ENCODE data around the gene VPS13C. TPM values are rescaled to one million over a fixed set of nuclear protein-coding genes. Genes with fewer than 3 reads are reported as not detected.

Gene VPS13C
- total and polyA plus RNA-seq, 2 experiments from 2014 or later = 10.2 to 20.5 TPM

DNA sequence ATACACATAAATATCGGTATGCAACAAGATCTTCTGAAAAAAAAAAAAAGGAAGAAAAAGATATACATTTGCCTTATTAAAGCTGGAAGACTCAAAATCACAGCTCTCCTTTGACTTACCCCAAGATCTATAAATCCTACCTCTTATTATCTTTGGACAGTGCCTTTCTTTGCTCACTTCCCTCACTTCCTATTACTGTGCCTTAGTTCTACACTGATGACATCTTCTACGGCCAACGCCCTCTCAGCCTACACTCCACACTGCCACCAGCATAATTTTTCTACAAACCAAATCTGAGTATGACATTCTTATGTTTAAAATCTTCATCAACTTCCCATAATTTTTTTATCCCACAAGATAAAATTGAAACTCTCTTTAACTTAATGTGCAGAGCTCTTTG lies 137.1 kb downstream of the VPS13C start (continued):
- TF ChIP-seq, protein P1, sequence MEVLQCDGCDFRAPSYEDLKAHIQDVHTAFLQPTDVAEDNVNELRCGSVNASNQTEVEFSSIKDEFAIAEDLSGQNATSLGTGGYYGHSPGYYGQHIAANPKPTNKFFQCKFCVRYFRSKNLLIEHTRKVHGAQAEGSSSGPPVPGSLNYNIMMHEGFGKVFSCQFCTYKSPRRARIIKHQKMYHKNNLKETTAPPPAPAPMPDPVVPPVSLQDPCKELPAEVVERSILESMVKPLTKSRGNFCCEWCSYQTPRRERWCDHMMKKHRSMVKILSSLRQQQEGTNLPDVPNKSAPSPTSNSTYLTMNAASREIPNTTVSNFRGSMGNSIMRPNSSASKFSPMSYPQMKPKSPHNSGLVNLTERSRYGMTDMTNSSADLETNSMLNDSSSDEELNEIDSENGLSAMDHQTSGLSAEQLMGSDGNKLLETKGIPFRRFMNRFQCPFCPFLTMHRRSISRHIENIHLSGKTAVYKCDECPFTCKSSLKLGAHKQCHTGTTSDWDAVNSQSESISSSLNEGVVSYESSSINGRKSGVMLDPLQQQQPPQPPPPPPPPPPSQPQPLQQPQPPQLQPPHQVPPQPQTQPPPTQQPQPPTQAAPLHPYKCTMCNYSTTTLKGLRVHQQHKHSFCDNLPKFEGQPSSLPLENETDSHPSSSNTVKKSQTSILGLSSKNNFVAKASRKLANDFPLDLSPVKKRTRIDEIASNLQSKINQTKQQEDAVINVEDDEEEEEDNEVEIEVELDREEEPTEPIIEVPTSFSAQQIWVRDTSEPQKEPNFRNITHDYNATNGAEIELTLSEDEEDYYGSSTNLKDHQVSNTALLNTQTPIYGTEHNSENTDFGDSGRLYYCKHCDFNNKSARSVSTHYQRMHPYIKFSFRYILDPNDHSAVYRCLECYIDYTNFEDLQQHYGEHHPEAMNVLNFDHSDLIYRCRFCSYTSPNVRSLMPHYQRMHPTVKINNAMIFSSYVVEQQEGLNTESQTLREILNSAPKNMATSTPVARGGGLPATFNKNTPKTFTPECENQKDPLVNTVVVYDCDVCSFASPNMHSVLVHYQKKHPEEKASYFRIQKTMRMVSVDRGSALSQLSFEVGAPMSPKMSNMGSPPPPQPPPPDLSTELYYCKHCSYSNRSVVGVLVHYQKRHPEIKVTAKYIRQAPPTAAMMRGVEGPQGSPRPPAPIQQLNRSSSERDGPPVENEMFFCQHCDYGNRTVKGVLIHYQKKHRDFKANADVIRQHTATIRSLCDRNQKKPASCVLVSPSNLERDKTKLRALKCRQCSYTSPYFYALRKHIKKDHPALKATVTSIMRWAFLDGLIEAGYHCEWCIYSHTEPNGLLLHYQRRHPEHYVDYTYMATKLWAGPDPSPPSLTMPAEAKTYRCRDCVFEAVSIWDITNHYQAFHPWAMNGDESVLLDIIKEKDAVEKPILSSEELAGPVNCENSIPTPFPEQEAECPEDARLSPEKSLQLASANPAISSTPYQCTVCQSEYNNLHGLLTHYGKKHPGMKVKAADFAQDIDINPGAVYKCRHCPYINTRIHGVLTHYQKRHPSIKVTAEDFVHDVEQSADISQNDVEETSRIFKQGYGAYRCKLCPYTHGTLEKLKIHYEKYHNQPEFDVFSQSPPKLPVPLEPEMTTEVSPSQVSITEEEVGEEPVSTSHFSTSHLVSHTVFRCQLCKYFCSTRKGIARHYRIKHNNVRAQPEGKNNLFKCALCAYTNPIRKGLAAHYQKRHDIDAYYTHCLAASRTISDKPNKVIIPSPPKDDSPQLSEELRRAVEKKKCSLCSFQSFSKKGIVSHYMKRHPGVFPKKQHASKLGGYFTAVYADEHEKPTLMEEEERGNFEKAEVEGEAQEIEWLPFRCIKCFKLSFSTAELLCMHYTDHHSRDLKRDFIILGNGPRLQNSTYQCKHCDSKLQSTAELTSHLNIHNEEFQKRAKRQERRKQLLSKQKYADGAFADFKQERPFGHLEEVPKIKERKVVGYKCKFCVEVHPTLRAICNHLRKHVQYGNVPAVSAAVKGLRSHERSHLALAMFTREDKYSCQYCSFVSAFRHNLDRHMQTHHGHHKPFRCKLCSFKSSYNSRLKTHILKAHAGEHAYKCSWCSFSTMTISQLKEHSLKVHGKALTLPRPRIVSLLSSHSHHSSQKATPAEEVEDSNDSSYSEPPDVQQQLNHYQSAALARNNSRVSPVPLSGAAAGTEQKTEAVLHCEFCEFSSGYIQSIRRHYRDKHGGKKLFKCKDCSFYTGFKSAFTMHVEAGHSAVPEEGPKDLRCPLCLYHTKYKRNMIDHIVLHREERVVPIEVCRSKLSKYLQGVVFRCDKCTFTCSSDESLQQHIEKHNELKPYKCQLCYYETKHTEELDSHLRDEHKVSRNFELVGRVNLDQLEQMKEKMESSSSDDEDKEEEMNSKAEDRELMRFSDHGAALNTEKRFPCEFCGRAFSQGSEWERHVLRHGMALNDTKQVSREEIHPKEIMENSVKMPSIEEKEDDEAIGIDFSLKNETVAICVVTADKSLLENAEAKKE (CRISPR knock-in tag; IDR thresholded peaks at IDR 0.05) = no peak
- TF ChIP-seq EZH2phosphoT487 (IDR thresholded peaks at IDR 0.05; ENCODE audit: unreplicated experiment) = no peak

DNA sequence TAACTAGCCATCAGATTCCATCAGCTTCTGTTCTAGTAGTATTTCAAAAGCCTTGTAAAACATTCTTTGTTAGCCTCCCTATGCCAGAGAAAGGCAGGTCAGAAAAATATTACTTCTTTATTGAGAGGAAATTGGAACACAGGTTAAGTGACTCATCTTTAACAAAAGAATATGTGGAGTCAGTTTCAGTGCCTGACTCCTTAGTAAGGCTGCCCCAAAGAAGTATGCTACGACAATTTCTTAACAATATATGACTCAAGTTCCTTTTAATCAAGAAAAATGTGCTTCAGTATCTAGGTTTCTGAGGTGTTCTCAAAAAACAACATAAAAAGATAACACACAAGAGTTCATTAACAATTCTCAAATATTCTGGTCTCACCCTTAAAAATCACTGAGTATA lies 139.2 kb downstream of the VPS13C start:
- no peaks in the 10 kb centered on the region for H3F3A ChIP-seq (replicated peaks; ENCODE audit: low read depth)
- H3K27ac Mint-ChIP-seq = no peak overlapping the region
- no peak overlapping the region for H3K27ac ChIP-seq (ENCODE audit: low read depth)
- no peaks in the 10 kb centered on the region for H3K36me3 ChIP-seq (ENCODE audit: insufficient read depth)
- H3K9me2 ChIP-seq (ENCODE audit: insufficient read depth) = no peaks in the 10 kb centered on the region
- H3K9me3 Mint-ChIP-seq = no peaks in the 10 kb centered on the region
- DNase-seq (ENCODE audit: low spot score) (no peak), ATAC-seq (no peak)
- H3K36me3 Mint-ChIP-seq (ENCODE audit: low read depth) = no peaks in the 10 kb centered on the region
- no peaks in the 10 kb centered on the region for H3K79me2 ChIP-seq (replicated peaks; ENCODE audit: insufficient read depth)
- H3K4me1 ChIP-seq (ENCODE audit: insufficient read depth) = no peaks in the 10 kb centered on the region
- H3K4me3 Mint-ChIP-seq = no peak overlapping the region
- no peaks in the 10 kb centered on the region for H3K27me3 ChIP-seq (ENCODE audit: insufficient read depth)
- no peak overlapping the region for H2AFZ ChIP-seq
- H3K27me3 Mint-ChIP-seq (ENCODE audit: insufficient read depth, low read depth, poor library complexity) = no peaks in the 10 kb centered on the region
- no peak overlapping the region for H3K4me3 ChIP-seq
- H4K20me1 ChIP-seq (replicated peaks; ENCODE audit: insufficient read depth) = no peaks in the 10 kb centered on the region; the same call in none of the 2 replicates
- no peaks in the 10 kb centered on the region for H3K4me1 Mint-ChIP-seq
- no peak overlapping the region for H3K4me2 ChIP-seq
- TF ChIP-seq EZH2phosphoT487 (IDR thresholded peaks at IDR 0.05; ENCODE audit: unreplicated experiment) (no peak), JUNB (IDR thresholded peaks at IDR 0.05; ENCODE audit: unreplicated experiment) (no peak), POLR2AphosphoS5 (IDR thresholded peaks at IDR 0.05; ENCODE audit: low read depth) (no peak), ZNF331 (CRISPR knock-in tag; IDR thresholded peaks at IDR 0.05; ENCODE audit: low read depth) (no peak), STAT1 (IDR thresholded peaks at IDR 0.05; ENCODE audit: unreplicated experiment) (no peak), EZH2 (IDR thresholded peaks at IDR 0.05; ENCODE audit: low read depth, unreplicated experiment) (no peak), CREB1 (CRISPR knock-in tag; IDR thresholded peaks at IDR 0.05; ENCODE audit: low read depth) (no peak)
- TF ChIP-seq, protein P2, sequence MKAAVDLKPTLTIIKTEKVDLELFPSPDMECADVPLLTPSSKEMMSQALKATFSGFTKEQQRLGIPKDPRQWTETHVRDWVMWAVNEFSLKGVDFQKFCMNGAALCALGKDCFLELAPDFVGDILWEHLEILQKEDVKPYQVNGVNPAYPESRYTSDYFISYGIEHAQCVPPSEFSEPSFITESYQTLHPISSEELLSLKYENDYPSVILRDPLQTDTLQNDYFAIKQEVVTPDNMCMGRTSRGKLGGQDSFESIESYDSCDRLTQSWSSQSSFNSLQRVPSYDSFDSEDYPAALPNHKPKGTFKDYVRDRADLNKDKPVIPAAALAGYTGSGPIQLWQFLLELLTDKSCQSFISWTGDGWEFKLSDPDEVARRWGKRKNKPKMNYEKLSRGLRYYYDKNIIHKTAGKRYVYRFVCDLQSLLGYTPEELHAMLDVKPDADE (IDR thresholded peaks at IDR 0.05) = no peak
- TF ChIP-seq, protein P3, sequence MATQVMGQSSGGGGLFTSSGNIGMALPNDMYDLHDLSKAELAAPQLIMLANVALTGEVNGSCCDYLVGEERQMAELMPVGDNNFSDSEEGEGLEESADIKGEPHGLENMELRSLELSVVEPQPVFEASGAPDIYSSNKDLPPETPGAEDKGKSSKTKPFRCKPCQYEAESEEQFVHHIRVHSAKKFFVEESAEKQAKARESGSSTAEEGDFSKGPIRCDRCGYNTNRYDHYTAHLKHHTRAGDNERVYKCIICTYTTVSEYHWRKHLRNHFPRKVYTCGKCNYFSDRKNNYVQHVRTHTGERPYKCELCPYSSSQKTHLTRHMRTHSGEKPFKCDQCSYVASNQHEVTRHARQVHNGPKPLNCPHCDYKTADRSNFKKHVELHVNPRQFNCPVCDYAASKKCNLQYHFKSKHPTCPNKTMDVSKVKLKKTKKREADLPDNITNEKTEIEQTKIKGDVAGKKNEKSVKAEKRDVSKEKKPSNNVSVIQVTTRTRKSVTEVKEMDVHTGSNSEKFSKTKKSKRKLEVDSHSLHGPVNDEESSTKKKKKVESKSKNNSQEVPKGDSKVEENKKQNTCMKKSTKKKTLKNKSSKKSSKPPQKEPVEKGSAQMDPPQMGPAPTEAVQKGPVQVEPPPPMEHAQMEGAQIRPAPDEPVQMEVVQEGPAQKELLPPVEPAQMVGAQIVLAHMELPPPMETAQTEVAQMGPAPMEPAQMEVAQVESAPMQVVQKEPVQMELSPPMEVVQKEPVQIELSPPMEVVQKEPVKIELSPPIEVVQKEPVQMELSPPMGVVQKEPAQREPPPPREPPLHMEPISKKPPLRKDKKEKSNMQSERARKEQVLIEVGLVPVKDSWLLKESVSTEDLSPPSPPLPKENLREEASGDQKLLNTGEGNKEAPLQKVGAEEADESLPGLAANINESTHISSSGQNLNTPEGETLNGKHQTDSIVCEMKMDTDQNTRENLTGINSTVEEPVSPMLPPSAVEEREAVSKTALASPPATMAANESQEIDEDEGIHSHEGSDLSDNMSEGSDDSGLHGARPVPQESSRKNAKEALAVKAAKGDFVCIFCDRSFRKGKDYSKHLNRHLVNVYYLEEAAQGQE (IDR thresholded peaks at IDR 0.05; ENCODE audit: unreplicated experiment) = no peak
- TF ChIP-seq, protein P4, sequence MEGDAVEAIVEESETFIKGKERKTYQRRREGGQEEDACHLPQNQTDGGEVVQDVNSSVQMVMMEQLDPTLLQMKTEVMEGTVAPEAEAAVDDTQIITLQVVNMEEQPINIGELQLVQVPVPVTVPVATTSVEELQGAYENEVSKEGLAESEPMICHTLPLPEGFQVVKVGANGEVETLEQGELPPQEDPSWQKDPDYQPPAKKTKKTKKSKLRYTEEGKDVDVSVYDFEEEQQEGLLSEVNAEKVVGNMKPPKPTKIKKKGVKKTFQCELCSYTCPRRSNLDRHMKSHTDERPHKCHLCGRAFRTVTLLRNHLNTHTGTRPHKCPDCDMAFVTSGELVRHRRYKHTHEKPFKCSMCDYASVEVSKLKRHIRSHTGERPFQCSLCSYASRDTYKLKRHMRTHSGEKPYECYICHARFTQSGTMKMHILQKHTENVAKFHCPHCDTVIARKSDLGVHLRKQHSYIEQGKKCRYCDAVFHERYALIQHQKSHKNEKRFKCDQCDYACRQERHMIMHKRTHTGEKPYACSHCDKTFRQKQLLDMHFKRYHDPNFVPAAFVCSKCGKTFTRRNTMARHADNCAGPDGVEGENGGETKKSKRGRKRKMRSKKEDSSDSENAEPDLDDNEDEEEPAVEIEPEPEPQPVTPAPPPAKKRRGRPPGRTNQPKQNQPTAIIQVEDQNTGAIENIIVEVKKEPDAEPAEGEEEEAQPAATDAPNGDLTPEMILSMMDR (conservative IDR thresholded peaks at IDR 0.05; ENCODE audit: low read depth in 2 of 2) = no peak

Measured in GM23338 (cell line).